HFFc6 (cell line): Measurements from ENCODE around the gene DUSP22. TPM values are rescaled to one million over a fixed set of nuclear protein-coding genes. Genes with fewer than 3 reads are reported as not detected.

ENCODE experiments used
- DNase-seq: peaks from one replicate; pipeline ENCODE4 v3.0.0-alpha.2; 2018
- H3K27ac Mint-ChIP-seq: 2 replicates; pipeline ENCODE4 v1.8.0; 2020; ENCODE audit warnings: mild to moderate bottlenecking, mixed read lengths
- H3K27me3 Mint-ChIP-seq: 2 replicates; pipeline ENCODE4 v1.8.0; 2021; ENCODE audit warnings: mild to moderate bottlenecking, moderate library complexity, mixed read lengths; ENCODE audit not compliant: insufficient read depth
- H3K36me3 Mint-ChIP-seq: 2 replicates; pipeline ENCODE4 v1.8.0; 2021; ENCODE audit warnings: low read depth, mixed read lengths
- H3K4me1 Mint-ChIP-seq: 2 replicates; pipeline ENCODE4 v1.8.0; 2020; ENCODE audit warnings: low read depth, mixed read lengths
- H3K4me3 Mint-ChIP-seq: 2 replicates; pipeline ENCODE4 v1.8.0; 2020; ENCODE audit warnings: mild to moderate bottlenecking, moderate library complexity, mixed read lengths
- H3K9me3 Mint-ChIP-seq: 2 replicates; pipeline ENCODE4 v1.8.0; 2020; ENCODE audit warnings: mild to moderate bottlenecking, mixed read lengths
- total RNA-seq, 6 experiments: library from RNA; stranded (reverse); fragmentation: NEBNext Ultra II Directional; extraction: Animal tissue kit (Norgen Biotek cat#: 25700); gene quantifications; 2 replicates in 1 of 6; 3 replicates in 5 of 6; pipeline ENCODE4 v1.2.3, GENCODE V29; 2021
- TF ChIP-seq, protein P1 (sequence below): fragments of 200-600 bp; sonication (generic); IDR thresholded peaks from 2 replicates; pipeline ENCODE4 v1.5.0; 2021; ENCODE audit warnings: antibody characterized with exemption, mild to moderate bottlenecking

DUSP22 gene
- total RNA-seq, 6 experiments from 2014 or later = 6.8 to 11.9 (median 9.2) TPM

DNA sequence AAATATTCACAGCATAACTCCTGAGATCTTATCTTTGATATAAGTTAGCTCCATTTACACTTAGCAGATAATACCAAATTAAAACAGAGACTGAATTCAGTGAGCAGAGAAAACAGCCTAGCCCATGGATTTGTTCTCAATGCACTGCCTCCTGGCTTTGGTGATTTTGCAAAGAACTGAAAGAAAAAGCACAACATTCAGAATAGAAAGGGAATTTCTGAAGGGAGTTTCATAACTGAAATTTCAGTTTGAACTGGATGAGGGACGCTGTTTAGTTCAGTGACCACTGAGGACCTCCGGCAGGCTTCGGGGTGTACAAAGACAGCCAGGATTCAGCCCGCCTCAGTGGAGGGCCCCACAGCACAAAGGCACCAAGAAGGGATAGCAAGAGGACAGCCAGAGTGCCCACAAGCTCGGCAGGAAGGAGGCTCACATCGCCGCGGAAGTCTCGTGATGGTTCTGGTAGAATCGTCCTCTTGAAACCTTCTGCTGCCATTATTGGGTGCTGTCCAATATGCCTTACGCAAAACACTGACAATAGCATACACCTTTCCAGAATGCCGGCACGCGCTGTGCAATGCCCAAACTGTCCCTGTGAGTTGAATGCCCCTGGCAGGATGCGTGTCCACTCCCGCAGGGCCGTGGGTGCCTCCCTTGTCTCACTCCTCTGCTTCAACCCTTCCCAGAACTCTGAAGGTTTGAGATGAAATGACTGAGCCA lies 89.6 kb downstream of the DUSP22 start:
- no peak for DNase-seq
- H3K4me3 Mint-ChIP-seq = no peak overlapping the region
- no peaks in the 10 kb centered on the region for H3K4me1 Mint-ChIP-seq
- no peak overlapping the region for H3K27ac Mint-ChIP-seq
- peaks cover 19% of the 10 kb centered on the region for H3K27me3 Mint-ChIP-seq
- TF ChIP-seq, protein P1, sequence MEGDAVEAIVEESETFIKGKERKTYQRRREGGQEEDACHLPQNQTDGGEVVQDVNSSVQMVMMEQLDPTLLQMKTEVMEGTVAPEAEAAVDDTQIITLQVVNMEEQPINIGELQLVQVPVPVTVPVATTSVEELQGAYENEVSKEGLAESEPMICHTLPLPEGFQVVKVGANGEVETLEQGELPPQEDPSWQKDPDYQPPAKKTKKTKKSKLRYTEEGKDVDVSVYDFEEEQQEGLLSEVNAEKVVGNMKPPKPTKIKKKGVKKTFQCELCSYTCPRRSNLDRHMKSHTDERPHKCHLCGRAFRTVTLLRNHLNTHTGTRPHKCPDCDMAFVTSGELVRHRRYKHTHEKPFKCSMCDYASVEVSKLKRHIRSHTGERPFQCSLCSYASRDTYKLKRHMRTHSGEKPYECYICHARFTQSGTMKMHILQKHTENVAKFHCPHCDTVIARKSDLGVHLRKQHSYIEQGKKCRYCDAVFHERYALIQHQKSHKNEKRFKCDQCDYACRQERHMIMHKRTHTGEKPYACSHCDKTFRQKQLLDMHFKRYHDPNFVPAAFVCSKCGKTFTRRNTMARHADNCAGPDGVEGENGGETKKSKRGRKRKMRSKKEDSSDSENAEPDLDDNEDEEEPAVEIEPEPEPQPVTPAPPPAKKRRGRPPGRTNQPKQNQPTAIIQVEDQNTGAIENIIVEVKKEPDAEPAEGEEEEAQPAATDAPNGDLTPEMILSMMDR = no peak
- H3K36me3 Mint-ChIP-seq = no peaks in the 10 kb centered on the region; the same call in 1 of the 2 replicates
- peaks cover 17% of the 10 kb centered on the region for H3K9me3 Mint-ChIP-seq

DNA sequence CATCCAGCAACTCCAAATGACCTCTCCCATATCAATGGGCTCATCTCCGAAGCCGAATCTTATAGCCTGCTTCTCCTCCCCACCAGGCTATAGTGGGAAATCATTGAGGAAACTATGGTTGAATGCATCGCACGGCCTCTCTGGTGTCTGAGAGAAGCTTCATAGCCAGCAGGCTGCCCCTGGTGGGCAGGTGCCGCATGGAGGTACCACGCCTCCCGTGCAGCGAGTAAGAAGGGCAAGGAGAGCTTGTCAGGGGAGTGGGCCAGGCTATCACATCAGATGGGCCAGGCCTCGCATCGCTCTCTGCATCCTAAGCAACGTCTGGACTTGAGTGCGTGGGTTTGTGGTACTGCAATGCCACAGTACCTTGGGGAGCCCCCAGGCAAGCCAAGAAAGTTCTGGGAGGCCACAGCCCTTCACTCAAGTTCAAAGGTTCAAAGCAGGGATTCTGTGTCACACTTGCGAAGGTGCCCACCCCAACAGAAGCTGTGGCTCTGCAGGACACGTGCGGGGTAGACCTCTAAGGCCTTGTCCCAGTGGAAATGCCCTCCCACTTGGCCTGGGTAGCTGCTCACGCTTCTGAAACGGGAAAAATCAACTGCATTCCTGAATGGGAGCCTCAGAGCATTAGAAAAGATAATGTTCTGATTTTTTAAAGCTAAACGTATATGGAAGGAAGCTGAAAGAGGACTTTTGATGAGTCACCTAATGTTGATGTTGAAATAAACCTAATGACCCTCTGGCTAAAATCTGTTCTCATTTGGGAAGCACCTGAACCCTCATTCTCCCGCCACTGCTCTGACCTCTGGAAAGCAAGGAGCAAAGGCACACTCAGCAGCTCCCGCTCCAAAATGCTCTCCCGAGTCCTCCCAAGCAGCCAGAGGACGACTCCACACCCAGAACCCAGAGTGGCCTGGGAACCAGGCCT lies 90.9 kb downstream of the DUSP22 start:
- Mint-ChIP-seq H3K27ac (no peak overlapping the region), H3K4me3 (no peak overlapping the region), H3K9me3 (peaks cover 17% of the 10 kb centered on the region; the same call in 1 of the 2 replicates), H3K27me3 (peaks cover 19% of the 10 kb centered on the region), H3K36me3 (no peaks in the 10 kb centered on the region; the same call in 1 of the 2 replicates), H3K4me1 (no peaks in the 10 kb centered on the region)
- DNase-seq = no peak
- TF ChIP-seq, protein P1 = no peak

DNA sequence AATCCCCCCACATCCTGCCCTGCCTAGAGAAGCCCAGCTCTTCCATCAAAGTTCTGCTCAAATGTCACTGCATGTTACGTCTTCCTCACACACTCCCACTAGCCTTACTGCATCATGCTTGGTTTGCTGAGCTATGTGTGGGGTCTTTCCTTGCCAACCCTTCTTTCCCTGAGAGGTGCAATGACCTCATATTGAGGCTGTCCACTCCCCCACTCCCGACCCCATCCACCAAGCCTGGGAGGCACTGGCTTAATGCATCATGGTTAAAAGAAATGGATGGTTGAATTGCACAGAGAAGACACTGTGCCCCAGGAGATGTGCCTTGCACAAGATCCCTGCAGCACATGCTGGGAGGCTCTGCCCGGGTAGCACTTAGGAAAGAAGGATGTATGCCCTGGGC lies 91.6 kb downstream of the DUSP22 start:
- DNase-seq = no peak
- no peaks in the 10 kb centered on the region for H3K4me1 Mint-ChIP-seq
- no peaks in the 10 kb centered on the region; the same call in 1 of the 2 replicates for H3K36me3 Mint-ChIP-seq
- H3K27ac Mint-ChIP-seq = no peak overlapping the region
- no peak overlapping the region for H3K4me3 Mint-ChIP-seq
- TF ChIP-seq, protein P1 = no peak
- peaks cover 14% of the 10 kb centered on the region; the same call in 1 of the 2 replicates for H3K9me3 Mint-ChIP-seq
- peaks cover 22% of the 10 kb centered on the region for H3K27me3 Mint-ChIP-seq

DNA sequence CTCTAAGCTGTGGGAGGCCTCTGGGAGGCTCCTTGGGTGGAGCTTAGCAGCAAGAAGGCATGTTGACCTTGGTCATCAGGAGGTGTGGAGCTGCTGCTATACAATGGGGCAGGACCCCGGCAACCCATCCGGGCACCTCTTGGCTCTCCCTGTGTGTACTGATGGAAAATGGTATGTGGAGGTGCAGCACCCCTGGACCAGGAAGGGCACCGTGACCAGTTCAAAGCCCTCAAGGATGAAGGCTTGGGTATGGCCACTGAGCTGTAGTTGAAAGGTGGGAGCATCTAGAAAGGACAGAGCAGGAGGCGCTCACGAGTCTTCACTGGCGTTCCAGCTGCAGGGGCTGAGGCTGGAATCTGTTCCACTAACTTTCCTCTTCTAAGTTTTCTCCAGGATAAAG lies 92.6 kb downstream of the DUSP22 start:
- H3K27me3 Mint-ChIP-seq = peaks cover 22% of the 10 kb centered on the region
- no peak overlapping the region for H3K27ac Mint-ChIP-seq
- no peak for DNase-seq
- TF ChIP-seq, protein P1 = no peak
- H3K4me3 Mint-ChIP-seq = no peak overlapping the region
- H3K4me1 Mint-ChIP-seq = no peaks in the 10 kb centered on the region
- no peaks in the 10 kb centered on the region; the same call in 1 of the 2 replicates for H3K36me3 Mint-ChIP-seq
- H3K9me3 Mint-ChIP-seq = peaks cover 14% of the 10 kb centered on the region; the same call in 1 of the 2 replicates

DNA sequence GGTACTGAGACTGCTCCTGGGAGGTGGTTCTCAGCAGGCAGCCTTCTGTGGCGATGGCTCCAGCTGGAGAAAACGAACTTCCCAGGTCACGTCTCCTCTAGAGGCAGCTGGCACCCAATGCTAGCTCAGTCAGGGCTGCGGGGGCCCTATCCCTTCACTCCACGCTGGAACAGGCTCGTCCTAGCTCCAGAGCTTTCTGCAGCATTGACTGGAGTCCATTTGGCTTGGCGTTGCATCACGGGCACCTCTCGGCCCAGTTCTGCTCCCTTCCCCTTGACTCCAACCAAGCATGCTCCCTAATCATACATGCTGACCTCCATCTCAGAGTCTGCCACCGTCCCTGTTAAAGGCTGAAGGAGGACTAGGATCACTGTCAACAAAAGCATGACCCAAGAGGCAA lies 93.3 kb downstream of the DUSP22 start:
- Mint-ChIP-seq H3K27ac (no peak overlapping the region), H3K27me3 (peaks cover 22% of the 10 kb centered on the region), H3K4me1 (no peaks in the 10 kb centered on the region), H3K4me3 (no peak overlapping the region), H3K36me3 (no peaks in the 10 kb centered on the region; the same call in 1 of the 2 replicates), H3K9me3 (peaks cover 8% of the 10 kb centered on the region; the same call in 1 of the 2 replicates)
- no peak for DNase-seq
- TF ChIP-seq, protein P1 = no peak
